PFSK-1 (cell line): ENCODE measurements around the gene DENND2A.

Experiments used
- POLR2AphosphoS5 ChIP-seq: IDR thresholded peaks from 2 replicates; pipeline ENCODE4 v1.6.1; 2012; ENCODE audit warnings: low read depth, mild to moderate bottlenecking, control low read depth, low read length, moderate library complexity
- REST ChIP-seq, 2 experiments: IDR thresholded peaks; 2 replicates each; pipeline versions ENCODE4 v1.6.1 to v1.8.0; 2011 to 2012; ENCODE audit warnings: low read depth in 2 of 2, low read length in 2 of 2, control low read depth in 1 of 2, inconsistent platforms in 1 of 2, mild to moderate bottlenecking in 1 of 2, moderate library complexity in 1 of 2; ENCODE audit not compliant: insufficient read depth in 1 of 2
- SIN3A ChIP-seq: IDR thresholded peaks from 2 replicates; pipeline ENCODE4 v1.6.1; 2012; ENCODE audit warnings: mild to moderate bottlenecking, low read length, moderate library complexity, borderline replicate concordance; ENCODE audit not compliant: insufficient read depth
- TAF1 ChIP-seq: IDR thresholded peaks from 2 replicates; pipeline ENCODE4 v1.6.1; 2012; ENCODE audit warnings: low read length, control low read depth, borderline replicate concordance; ENCODE audit not compliant: insufficient read depth

GRCh38 chr7:140618306-140618705 is 22.3 kb downstream of the DENND2A start:
- no peak for TF ChIP-seq POLR2AphosphoS5
- TF ChIP-seq TAF1 = no peak
- TF ChIP-seq SIN3A = no peak
- no peak for TF ChIP-seq REST (IDR thresholded peaks at IDR 0.05; ENCODE audit: insufficient read depth in 1 of 2, low read depth in 2 of 2, low read length in 2 of 2)
